ENCODE data around the gene RIN3. TPM values are rescaled to one million over a fixed set of nuclear protein-coding genes. Genes with fewer than 3 reads are reported as not detected.

The RIN3 gene
- total RNA-seq, 4 donors from 2014 or later = 6.2 to 29.8 (median 12.2) TPM

GRCh38 chr14:92596331-92596907 lies 82.8 kb downstream of the RIN3 start:
- no peak for DNase-seq
- no peaks in the 10 kb centered on the region for H3K9me3 ChIP-seq
- TF ChIP-seq CTCF (IDR thresholded peaks at IDR 0.05) (no peak), POLR2A (IDR thresholded peaks at IDR 0.05) (no peak)
- no peaks in the 10 kb centered on the region for H3K27me3 ChIP-seq
- H3K4me3 ChIP-seq = no peak overlapping the region
- H3K4me1 ChIP-seq = no peaks in the 10 kb centered on the region
- intact Hi-C loops (cut with DNase I; ENCODE audit: low total_unique reads) = no loop called here
- H3K27ac ChIP-seq = no peak overlapping the region
- no peaks in the 10 kb centered on the region for H3K36me3 ChIP-seq

DNA sequence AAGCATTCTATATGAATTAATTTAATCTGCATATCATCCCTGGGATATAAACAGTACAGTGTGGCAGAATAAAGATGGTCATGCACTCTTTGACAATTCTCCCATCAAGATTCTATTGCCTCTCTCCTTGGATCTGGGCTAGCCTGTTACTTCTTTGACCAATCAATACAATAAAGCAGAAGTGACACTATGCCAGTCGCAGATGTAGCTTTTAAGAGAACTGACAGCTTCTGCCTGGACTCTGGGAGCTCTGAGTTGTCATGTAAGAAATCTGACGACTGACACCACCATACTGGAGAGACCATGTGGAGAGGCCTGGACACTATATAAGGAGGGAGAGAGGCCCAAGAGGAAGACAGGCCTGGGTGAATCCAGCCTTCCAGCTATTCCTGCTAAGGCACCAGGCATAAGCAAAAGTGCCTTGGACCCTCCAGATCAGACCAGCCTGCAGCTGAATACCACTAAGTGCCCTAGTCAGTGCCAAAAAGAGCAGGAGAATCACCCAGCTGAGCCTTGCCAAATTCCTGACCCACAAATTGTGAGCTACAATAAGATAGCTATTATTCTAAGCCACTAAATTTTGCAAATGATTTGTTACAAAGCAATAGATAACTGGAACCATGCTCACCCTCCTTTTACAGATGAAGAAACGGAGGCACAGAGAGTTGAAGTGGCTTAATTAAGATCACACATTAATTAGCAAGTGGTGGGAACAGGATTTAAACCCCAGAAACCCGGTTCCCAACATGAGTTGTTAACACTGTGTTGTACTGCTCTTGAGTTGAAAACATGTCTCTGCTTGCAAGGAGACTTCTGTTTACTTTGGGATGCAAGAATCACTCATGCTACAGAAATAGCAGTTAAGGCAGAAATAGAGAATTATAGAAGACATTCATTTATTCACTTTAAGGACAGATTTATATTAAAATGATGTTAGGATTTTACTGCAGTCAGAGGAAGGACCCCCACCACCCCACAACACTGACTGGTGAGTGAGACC lies 84.6 kb downstream of the RIN3 start:
- no peak overlapping the region for H3K27ac ChIP-seq
- no peaks in the 10 kb centered on the region for H3K27me3 ChIP-seq
- DNase-seq = no peak
- no peaks in the 10 kb centered on the region for H3K36me3 ChIP-seq
- intact Hi-C loops (cut with DNase I; ENCODE audit: low total_unique reads) = no loop called here
- TF ChIP-seq POLR2A (IDR thresholded peaks at IDR 0.05) = no peak
- TF ChIP-seq CTCF (IDR thresholded peaks at IDR 0.05) = no peak
- H3K4me1 ChIP-seq = no peaks in the 10 kb centered on the region
- no peaks in the 10 kb centered on the region for H3K9me3 ChIP-seq
- no peak overlapping the region for H3K4me3 ChIP-seq

DNA sequence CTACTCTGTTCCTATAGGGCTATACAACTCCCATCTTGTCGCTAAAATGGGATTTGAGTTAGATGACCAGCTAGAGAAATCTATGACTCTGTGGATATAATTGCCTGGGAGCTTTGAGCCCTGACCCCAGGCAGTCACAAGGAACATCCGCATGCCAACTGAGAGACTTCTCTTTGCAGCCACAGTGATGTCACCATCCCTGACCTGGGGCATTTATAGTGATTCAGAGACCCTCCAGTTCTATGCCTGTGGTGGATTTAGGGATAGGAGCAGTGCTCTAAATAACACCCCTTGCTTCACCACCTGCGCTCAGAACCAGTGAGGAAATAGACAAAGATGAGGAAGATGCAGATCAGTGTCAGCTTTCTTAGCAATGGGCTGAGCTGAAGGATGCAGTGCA lies 86.2 kb downstream of the RIN3 start:
- Histone ChIP-seq H3K27me3 (no peaks in the 10 kb centered on the region), H3K9me3 (no peaks in the 10 kb centered on the region), H3K4me1 (no peaks in the 10 kb centered on the region), H3K36me3 (no peaks in the 10 kb centered on the region), H3K4me3 (no peak overlapping the region), H3K27ac (no peak overlapping the region)
- TF ChIP-seq CTCF (IDR thresholded peaks at IDR 0.05) (no peak), POLR2A (IDR thresholded peaks at IDR 0.05) (no peak)
- intact Hi-C loops (cut with DNase I; ENCODE audit: low total_unique reads) = no loop called here
- no peak for DNase-seq

DNA sequence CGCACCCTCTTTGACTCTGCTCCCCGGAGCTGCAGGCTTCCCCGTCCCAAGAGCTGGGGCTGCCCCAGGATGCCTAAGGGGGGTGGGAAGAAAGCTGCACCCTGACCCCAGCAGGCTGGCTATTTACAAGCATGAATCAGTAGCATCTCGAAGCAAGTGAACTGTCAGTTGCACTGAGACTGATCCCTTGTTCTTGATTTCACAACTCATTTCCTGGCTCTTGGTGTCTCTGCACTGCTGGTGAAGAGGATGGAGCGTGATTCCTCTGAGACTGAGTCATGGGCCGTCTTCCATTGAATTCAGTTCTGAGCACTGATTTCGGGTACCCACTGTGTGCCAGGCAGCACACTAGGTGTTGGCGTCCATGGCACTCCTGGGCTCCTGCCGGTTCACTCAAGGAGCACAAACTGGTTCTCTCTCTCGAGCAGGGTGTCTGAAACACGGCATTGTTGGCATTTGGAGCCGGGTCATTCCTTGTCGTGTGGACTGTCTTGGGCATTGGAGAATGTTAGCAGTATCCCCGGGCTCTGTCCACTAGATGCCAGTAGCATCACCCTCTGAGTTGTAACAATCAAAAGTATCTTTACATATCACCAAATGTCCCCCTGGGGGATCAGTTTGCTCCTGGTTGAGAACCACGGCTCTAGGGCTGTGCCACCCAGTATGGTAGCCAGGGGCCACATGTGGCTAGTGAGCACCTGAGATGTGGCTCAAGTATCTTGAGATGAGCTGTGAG lies 86.9 kb downstream of the RIN3 start:
- TF ChIP-seq CTCF (IDR thresholded peaks at IDR 0.05) (no peak), POLR2A (IDR thresholded peaks at IDR 0.05) (no peak)
- H3K4me3 ChIP-seq = no peak overlapping the region
- no peaks in the 10 kb centered on the region for H3K4me1 ChIP-seq
- peak overlapping the region in 1 of 2 donors; percentile 10 for H3K27ac ChIP-seq
- no peaks in the 10 kb centered on the region for H3K36me3 ChIP-seq
- no peaks in the 10 kb centered on the region for H3K9me3 ChIP-seq
- no peak for DNase-seq
- intact Hi-C loops (cut with DNase I; ENCODE audit: low total_unique reads) = no loop called here
- H3K27me3 ChIP-seq = no peaks in the 10 kb centered on the region
